T-helper 17 cell (primary cell): ENCODE measurements around the gene PTPRZ1. TPM values are rescaled to one million over a fixed set of nuclear protein-coding genes. Genes with fewer than 3 reads are reported as not detected.

Source experiments
- ATAC-seq: fragments of 150-1000 bp; cut with Tn5 transposase; 2 replicates; pipeline ENCODE4 v1.10.0; 2021; ENCODE audit warnings: mild to moderate bottlenecking, moderate library complexity
- DNase-seq, 3 donors: peaks; one replicate each; pipeline versions ENCODE4 v3.0.0 to v3.0.0-alpha.2; 2020 to 2021
- H3K9me3 ChIP-seq: one replicate; pipeline ENCODE4 v1.7.0; 2013; ENCODE audit warnings: low read length, mild to moderate bottlenecking; ENCODE audit not compliant: control insufficient read depth, poor library complexity, severe bottlenecking
- H3K27ac Mint-ChIP-seq: one replicate; pipeline ENCODE4 v1.8.0; 2022; ENCODE audit warnings: mild to moderate bottlenecking, moderate library complexity, mixed read lengths
- H3K27me3 Mint-ChIP-seq: one replicate; pipeline ENCODE4 v1.8.0; 2022; ENCODE audit warnings: mixed read lengths
- H3K36me3 Mint-ChIP-seq: one replicate; pipeline ENCODE4 v1.8.0; 2022; ENCODE audit warnings: low read depth, mixed read lengths
- H3K4me1 Mint-ChIP-seq: one replicate; pipeline ENCODE4 v1.8.0; 2022; ENCODE audit warnings: mild to moderate bottlenecking, mixed read lengths
- H3K4me3 Mint-ChIP-seq: one replicate; pipeline ENCODE4 v1.8.0; 2022; ENCODE audit warnings: mild to moderate bottlenecking, moderate library complexity, mixed read lengths
- total RNA-seq, 4 donors: library from RNA in 2 of 4; stranded (reverse) in 2 of 4; gene quantifications; one replicate each; pipeline ENCODE4 v1.2.3 and lab custom pipeline; 2022 to 2026

Gene PTPRZ1
- total RNA-seq, 2 donors from 2014 or later = not detected

GRCh38 chr7:122006687-122007086 lies 133.7 kb downstream of the PTPRZ1 start:
- DNase-seq (no peak), ATAC-seq (no peak)
- H3K4me1 Mint-ChIP-seq = no peaks in the 10 kb centered on the region
- H3K36me3 Mint-ChIP-seq = no peaks in the 10 kb centered on the region
- H3K27ac Mint-ChIP-seq = no peak overlapping the region
- no peaks in the 10 kb centered on the region for H3K9me3 ChIP-seq
- H3K4me3 Mint-ChIP-seq = no peak overlapping the region
- no peaks in the 10 kb centered on the region for H3K27me3 Mint-ChIP-seq

DNA sequence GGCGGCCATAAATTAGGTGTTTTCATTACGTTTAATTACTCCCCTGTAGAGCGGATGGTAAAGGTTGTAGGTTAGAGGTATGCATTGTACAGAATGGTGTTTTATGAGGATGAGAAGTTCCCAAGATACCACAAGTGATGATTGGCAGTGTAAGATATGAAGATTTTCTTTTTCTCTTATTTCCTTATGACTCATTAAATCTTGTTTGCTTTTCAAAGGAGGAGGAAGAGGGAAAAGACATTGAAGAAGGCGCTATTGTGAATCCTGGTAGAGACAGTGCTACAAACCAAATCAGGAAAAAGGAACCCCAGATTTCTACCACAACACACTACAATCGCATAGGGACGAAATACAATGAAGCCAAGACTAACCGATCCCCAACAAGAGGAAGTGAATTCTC lies 137.2 kb downstream of the PTPRZ1 start:
- Mint-ChIP-seq H3K4me3 (no peak overlapping the region), H3K36me3 (no peaks in the 10 kb centered on the region), H3K4me1 (no peaks in the 10 kb centered on the region), H3K27ac (no peak overlapping the region), H3K27me3 (no peaks in the 10 kb centered on the region)
- H3K9me3 ChIP-seq = no peaks in the 10 kb centered on the region
- no peak for ATAC-seq
- no peak for DNase-seq

- H3K4me3 Mint-ChIP-seq = no peak overlapping the region
- H3K36me3 Mint-ChIP-seq = no peaks in the 10 kb centered on the region
- no peak overlapping the region for H3K27ac Mint-ChIP-seq
- no peaks in the 10 kb centered on the region for H3K9me3 ChIP-seq
- no peak for ATAC-seq
- DNase-seq = no peak
- no peaks in the 10 kb centered on the region for H3K27me3 Mint-ChIP-seq
- no peaks in the 10 kb centered on the region for H3K4me1 Mint-ChIP-seq
Measured at GRCh38 chr7:122013065-122013464, 140.1 kb downstream of the PTPRZ1 start.

GRCh38 chr7:122013630-122014029 lies 140.7 kb downstream of the PTPRZ1 start:
- H3K4me1 Mint-ChIP-seq = no peaks in the 10 kb centered on the region
- no peaks in the 10 kb centered on the region for H3K27me3 Mint-ChIP-seq
- H3K27ac Mint-ChIP-seq = no peak overlapping the region
- DNase-seq (no peak), ATAC-seq (no peak)
- no peak overlapping the region for H3K4me3 Mint-ChIP-seq
- no peaks in the 10 kb centered on the region for H3K36me3 Mint-ChIP-seq
- H3K9me3 ChIP-seq = no peaks in the 10 kb centered on the region

DNA sequence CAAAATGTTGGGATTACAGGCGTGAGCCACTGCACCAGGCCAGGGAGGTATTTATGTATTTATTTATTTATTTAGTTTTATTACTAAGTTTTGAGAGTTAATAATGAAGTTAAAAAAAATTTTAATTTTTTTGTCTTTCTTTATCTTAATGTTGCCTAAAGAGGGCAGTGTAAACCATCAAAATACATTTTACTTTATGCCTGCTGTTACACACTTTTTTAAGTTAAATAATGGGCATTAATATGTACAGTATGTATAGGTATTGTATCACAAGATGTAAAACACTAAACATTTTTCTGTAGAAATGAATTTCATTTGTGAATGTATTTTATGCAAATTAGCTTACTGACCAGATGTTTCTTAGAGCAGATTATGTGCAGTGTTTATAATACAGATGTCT lies 141.7 kb downstream of the PTPRZ1 start:
- Mint-ChIP-seq H3K27me3 (no peaks in the 10 kb centered on the region), H3K4me1 (no peaks in the 10 kb centered on the region), H3K36me3 (no peaks in the 10 kb centered on the region), H3K27ac (no peak overlapping the region), H3K4me3 (no peak overlapping the region)
- DNase-seq (no peak), ATAC-seq (no peak)
- no peaks in the 10 kb centered on the region for H3K9me3 ChIP-seq

- H3K9me3 ChIP-seq = no peaks in the 10 kb centered on the region
- no peak for ATAC-seq
- H3K27ac Mint-ChIP-seq = no peak overlapping the region
- H3K4me3 Mint-ChIP-seq = no peak overlapping the region
- H3K4me1 Mint-ChIP-seq = no peaks in the 10 kb centered on the region
- no peak for DNase-seq
- H3K36me3 Mint-ChIP-seq = no peaks in the 10 kb centered on the region
- no peaks in the 10 kb centered on the region for H3K27me3 Mint-ChIP-seq
Measured at GRCh38 chr7:122018032-122018431, 145.1 kb downstream of the PTPRZ1 start.

DNA sequence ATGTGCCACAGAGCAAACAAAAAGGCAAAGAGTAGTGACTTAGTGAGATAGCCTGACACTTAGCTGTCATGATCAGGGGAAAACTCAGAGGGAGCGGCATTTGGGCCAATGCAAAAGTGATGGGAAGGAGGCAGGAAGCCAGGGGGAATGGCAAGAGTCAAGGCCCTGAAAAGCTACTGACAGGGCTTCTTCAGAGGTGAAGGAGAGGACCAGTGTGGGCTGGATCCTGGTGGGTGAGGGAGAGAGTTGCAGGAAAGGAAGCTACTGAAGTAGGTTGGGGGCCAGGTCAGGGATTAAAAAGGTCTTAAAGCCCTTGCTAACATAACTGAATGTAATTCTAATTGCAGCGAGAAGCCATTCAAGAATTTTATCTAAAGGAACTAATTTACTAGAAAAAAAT lies 154.1 kb downstream of the PTPRZ1 start:
- H3K27me3 Mint-ChIP-seq = no peaks in the 10 kb centered on the region
- H3K4me3 Mint-ChIP-seq = no peak overlapping the region
- H3K4me1 Mint-ChIP-seq = no peaks in the 10 kb centered on the region
- no peaks in the 10 kb centered on the region for H3K36me3 Mint-ChIP-seq
- no peak overlapping the region for H3K27ac Mint-ChIP-seq
- no peak for DNase-seq
- ATAC-seq = no peak
- no peaks in the 10 kb centered on the region for H3K9me3 ChIP-seq

- H3K4me3 Mint-ChIP-seq = no peak overlapping the region
- ATAC-seq (no peak), DNase-seq (no peak)
- no peaks in the 10 kb centered on the region for H3K27me3 Mint-ChIP-seq
- H3K27ac Mint-ChIP-seq = no peak overlapping the region
- H3K36me3 Mint-ChIP-seq = no peaks in the 10 kb centered on the region
- H3K4me1 Mint-ChIP-seq = no peaks in the 10 kb centered on the region
- no peaks in the 10 kb centered on the region for H3K9me3 ChIP-seq
Measured at GRCh38 chr7:122033641-122034040, 160.7 kb downstream of the PTPRZ1 start.

DNA sequence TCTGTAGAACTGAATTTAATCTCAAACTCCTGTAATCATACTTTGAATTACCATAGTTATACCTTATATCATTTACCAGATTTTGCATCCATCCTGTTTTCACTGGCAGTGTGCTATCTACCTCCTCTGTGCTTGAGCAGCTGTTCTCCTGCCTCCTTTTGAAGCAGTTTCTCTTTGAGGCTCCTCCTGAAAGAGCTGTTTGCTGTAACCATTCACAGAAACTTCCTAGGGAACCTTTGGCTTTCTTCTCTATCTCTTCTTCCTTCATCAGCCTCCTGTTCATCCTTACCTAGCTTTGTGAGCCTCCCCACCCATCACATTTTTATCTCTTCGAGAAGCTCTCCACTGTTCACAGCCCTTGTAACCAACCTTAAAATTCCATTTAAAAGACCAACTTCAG lies 162.9 kb downstream of the PTPRZ1 start:
- H3K4me1 Mint-ChIP-seq = no peaks in the 10 kb centered on the region
- H3K9me3 ChIP-seq = no peaks in the 10 kb centered on the region
- H3K27ac Mint-ChIP-seq = no peak overlapping the region
- H3K27me3 Mint-ChIP-seq = no peaks in the 10 kb centered on the region
- DNase-seq (no peak), ATAC-seq (no peak)
- H3K4me3 Mint-ChIP-seq = no peak overlapping the region
- H3K36me3 Mint-ChIP-seq = no peaks in the 10 kb centered on the region

- Mint-ChIP-seq H3K27me3 (no peaks in the 10 kb centered on the region), H3K27ac (no peak overlapping the region), H3K4me3 (no peak overlapping the region), H3K4me1 (no peaks in the 10 kb centered on the region), H3K36me3 (no peaks in the 10 kb centered on the region)
- ATAC-seq (no peak), DNase-seq (no peak)
- H3K9me3 ChIP-seq = no peaks in the 10 kb centered on the region
Measured at GRCh38 chr7:122038134-122038533, 165.2 kb downstream of the PTPRZ1 start.

GRCh38 chr7:122038904-122039303 lies 165.9 kb downstream of the PTPRZ1 start:
- H3K27ac Mint-ChIP-seq = no peak overlapping the region
- ATAC-seq (no peak), DNase-seq (no peak)
- no peaks in the 10 kb centered on the region for H3K27me3 Mint-ChIP-seq
- H3K9me3 ChIP-seq = no peaks in the 10 kb centered on the region
- no peaks in the 10 kb centered on the region for H3K36me3 Mint-ChIP-seq
- H3K4me1 Mint-ChIP-seq = no peaks in the 10 kb centered on the region
- H3K4me3 Mint-ChIP-seq = no peak overlapping the region

- ATAC-seq (no peak), DNase-seq (no peak)
- Mint-ChIP-seq H3K4me1 (no peaks in the 10 kb centered on the region), H3K36me3 (no peaks in the 10 kb centered on the region), H3K4me3 (no peak overlapping the region), H3K27ac (no peak overlapping the region), H3K27me3 (no peaks in the 10 kb centered on the region)
- H3K9me3 ChIP-seq = no peaks in the 10 kb centered on the region
Measured at GRCh38 chr7:122040147-122040546, 167.2 kb downstream of the PTPRZ1 start.

GRCh38 chr7:122046402-122046801 lies 173.4 kb downstream of the PTPRZ1 start:
- H3K4me1 Mint-ChIP-seq = no peaks in the 10 kb centered on the region

GRCh38 chr7:122054393-122054792 lies 181.4 kb downstream of the PTPRZ1 start:
- Mint-ChIP-seq H3K36me3 (no peaks in the 10 kb centered on the region), H3K4me3 (no peak overlapping the region), H3K27me3 (no peaks in the 10 kb centered on the region), H3K4me1 (no peaks in the 10 kb centered on the region), H3K27ac (no peak overlapping the region)
- no peak for DNase-seq
- no peak for ATAC-seq
- H3K9me3 ChIP-seq = no peaks in the 10 kb centered on the region

More at GRCh38 chr7:122046402-122046801, 173.4 kb downstream of the PTPRZ1 start:
- no peak for DNase-seq
- H3K4me3 Mint-ChIP-seq = no peak overlapping the region
- ATAC-seq = no peak
- no peaks in the 10 kb centered on the region for H3K9me3 ChIP-seq
- no peak overlapping the region for H3K27ac Mint-ChIP-seq
- no peaks in the 10 kb centered on the region for H3K36me3 Mint-ChIP-seq
- H3K27me3 Mint-ChIP-seq = no peaks in the 10 kb centered on the region

GRCh38 chr7:122055073-122055472 lies 182.1 kb downstream of the PTPRZ1 start:
- H3K36me3 Mint-ChIP-seq = no peaks in the 10 kb centered on the region
- ATAC-seq (no peak), DNase-seq (no peak)
- H3K27me3 Mint-ChIP-seq = no peaks in the 10 kb centered on the region
- no peak overlapping the region for H3K4me3 Mint-ChIP-seq
- H3K9me3 ChIP-seq = no peaks in the 10 kb centered on the region
- H3K27ac Mint-ChIP-seq = no peak overlapping the region
- no peaks in the 10 kb centered on the region for H3K4me1 Mint-ChIP-seq
